Measurements from ENCODE around the gene WNT9A.

- TF ChIP-seq CTCF (conservative IDR thresholded peaks at IDR 0.05; ENCODE audit: low read depth, low read length) (no peak), EZH2 (IDR thresholded peaks at IDR 0.05; ENCODE audit: low read length, unreplicated experiment) (no peak)
Observed at GRCh38 chr1:227896710-227897655, 50.7 kb downstream of the WNT9A start.

Data from PC-3 (cell line).